Chondrocyte (in vitro differentiated cells): ENCODE results near the gene COG2. TPM values are rescaled to one million over a fixed set of nuclear protein-coding genes. Genes with fewer than 3 reads are reported as not detected.

Source experiments
- total RNA-seq: library from RNA; stranded (reverse); gene quantifications from 3 replicates; pipeline ENCODE4 v1.2.1, GENCODE V29; 2021

COG2 gene
- total RNA-seq, 1 donor from 2014 or later: 24.1 TPM

Other genes with a start within 250 kb of the COG2 start
- gene PGBD5, start 216.1 kb upstream of the COG2 start, total RNA-seq: 1.5 to 5.4 TPM (median 1.8 TPM) in 3 replicates
- 18.1 to 119 TPM (median 118 TPM) in 3 replicates for gene AGT, start 71.6 kb downstream of the COG2 start, total RNA-seq
- gene CAPN9, start 104.9 kb downstream of the COG2 start, total RNA-seq: not detected in 3 replicates
- 474 to 505 TPM (median 492 TPM) in 3 replicates for gene C1orf198, start 226.0 kb downstream of the COG2 start, total RNA-seq